HG02943 (cell line): ENCODE results near the gene PRKAG3.
"Not testable (repeated sequence)": the region's sequence is repeated elsewhere in the genome, so short reads cannot be mapped to it uniquely, and the experiment has no call there.

ENCODE experiments used
- ATAC-seq: cut with Tn5 transposase; IDR thresholded peaks from one replicate; pipeline ENCODE4 v1.9.1; 2021; ENCODE audit warnings: mild to moderate bottlenecking, low read depth, moderate library complexity; ENCODE audit not compliant: unreplicated experiment

PRKAG3 gene

DNA sequence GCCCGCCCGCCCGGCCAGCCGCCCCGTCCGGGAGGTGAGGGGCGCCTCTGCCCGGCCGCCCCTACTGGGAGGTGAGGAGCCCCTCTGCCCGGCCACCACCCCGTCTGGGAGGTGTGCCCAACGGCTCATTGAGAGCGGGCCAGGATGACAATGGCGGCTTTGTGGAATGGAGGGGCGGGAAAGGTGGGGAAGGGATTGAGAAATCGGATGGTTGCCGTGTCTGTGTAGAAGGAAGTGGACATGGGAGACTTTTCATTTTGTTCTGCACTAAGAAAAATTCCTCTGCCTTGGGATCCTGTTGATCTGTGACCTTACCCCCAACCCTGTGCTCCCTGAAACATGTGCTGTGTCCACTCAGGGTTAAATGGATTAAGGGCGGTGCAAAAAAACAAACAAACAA is 15.4 kb upstream of the PRKAG3 start:
- ATAC-seq: not testable (repeated sequence)

DNA sequence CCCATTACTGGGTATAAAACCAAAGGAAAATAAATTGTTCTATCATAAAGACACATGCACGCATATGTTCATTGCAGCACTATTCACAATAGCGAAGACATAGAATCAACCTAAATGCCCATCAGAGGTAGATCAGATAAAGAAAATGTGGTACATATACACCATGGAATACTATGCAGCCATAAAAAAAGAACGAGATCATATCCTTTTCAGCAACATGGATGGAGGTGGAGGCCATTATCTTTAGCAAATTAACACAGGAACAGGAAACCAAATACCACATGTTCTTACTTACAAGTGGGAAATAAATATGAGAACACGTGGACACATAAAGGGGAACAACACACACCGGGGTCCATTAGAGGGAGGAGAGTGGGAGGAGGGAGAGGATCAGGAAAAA is 12.7 kb upstream of the PRKAG3 start:
- not testable (repeated sequence) for ATAC-seq

DNA sequence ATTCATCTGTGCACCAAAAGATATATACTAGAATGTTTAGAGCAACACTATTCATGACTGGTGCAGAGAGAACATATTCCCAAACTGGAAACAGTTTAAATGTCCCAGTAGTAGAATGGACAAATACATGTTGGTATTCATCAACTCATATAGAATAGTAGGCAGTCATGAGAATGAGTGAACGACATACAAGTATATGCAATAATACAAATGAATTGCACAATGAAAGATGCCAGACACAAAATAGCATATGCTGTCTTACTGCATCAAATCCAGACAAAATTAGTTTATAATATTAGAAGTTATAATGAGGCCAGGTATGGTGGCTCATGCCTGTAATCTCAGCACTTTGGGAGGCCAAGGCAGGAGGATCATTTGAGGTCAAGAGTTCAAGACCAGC is 8.3 kb upstream of the PRKAG3 start:
- ATAC-seq: no peak

DNA sequence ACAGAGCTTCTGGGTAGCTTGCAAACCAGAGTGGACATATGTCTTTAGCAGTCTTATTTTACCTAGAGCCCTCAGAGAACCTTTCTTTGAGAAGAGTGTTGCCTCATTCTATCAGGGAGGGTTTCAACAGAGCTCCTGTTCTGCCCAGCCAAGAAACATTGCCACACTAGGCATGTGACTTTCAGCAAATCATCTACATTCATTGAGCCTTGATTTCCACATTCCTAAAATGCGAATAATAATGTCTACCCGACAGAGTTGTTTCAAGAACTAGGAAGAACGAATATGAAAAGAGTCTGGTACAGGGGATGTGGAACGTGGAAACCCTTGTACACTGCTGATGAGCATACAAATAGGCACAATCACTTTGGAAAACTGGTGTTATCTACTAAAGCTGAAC is 7.8 kb upstream of the PRKAG3 start:
- no peak for ATAC-seq

DNA sequence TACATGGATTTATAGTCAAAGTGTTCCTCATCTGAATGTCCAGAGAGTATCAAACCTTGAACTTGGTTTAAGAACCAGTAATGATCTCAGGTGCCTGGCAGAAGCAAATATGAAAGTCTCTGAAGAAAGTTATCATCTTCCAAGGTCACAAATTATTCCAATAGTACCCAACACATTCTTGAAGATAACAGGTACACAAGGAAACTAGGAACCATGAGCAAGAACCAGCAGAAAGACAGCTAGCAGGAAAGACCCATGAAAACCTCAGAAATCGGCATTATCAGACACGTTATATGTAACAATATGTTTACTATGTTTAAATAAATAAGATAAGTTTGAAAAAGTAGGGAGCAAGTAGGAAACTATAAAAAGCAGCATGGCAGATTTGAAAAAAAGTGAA is 5.9 kb upstream of the PRKAG3 start:
- no peak for ATAC-seq

DNA sequence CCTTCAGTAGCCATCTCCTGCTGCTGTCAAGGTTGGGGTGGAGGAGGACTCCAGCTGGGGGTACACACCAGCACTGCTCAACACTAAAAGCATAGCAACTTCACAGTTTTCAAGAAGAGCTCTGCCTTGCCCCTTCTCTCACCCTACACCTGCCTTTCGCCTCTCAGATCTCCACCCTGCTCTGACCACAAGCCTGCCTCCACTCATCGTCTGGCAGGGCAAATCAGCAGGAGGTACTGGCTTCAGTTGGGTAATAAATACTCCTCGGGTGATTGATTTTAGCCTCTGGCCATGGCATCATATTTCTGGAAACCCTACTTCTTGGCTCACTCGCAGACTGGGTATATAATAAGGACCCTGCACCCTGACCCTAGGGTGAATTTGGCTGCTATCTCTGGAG is 3.1 kb upstream of the PRKAG3 start:
- ATAC-seq: no peak

DNA sequence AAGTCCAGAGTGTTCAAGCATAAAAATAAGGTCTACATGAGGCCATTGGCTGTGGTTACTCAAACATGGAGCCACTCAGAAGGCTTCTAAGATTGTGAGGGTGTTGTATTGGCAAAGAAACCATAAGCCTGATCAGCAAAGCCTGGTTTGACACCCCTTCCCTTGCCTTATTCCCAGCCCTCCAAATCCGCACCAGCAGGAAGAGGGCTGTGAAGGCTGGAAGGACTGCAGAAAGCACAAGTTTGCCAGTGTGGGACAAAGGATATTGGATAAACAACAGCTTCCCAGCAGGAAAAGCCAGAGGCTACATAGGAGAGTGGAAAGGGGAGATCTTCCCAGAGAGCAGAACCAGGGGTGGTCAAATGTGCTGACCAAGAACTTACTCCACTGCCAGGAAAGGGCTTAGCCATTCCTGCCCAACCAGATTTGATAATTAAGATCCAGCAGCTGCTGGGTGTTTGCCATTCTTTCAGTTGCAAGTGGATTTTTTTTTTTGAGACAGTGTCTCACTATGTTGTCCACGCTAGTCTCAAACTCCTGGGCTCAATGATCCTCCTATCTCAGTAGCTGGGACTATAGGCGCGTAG is 1.5 kb upstream of the PRKAG3 start:
- no peak for ATAC-seq

DNA sequence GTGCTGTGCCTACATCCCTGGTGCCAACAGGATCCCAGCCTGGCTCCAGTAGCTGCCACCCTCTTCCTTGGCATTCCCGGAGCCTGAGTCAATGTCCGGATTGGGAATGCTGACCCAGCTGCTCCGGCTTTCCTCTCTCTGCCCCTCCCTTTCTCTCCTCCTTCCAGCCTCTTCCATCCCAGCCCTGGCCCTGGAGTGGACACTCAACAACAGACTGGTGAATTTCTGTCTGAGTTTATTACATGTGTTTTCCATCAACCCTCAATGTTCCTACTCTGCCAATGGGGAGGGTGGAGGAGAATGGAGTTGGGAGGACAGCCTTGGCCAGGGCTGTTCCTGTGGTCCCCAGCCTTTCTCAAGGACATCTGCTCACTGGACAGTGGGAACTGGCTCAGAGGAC is 917 bp upstream of the PRKAG3 start:
- no peak for ATAC-seq

DNA sequence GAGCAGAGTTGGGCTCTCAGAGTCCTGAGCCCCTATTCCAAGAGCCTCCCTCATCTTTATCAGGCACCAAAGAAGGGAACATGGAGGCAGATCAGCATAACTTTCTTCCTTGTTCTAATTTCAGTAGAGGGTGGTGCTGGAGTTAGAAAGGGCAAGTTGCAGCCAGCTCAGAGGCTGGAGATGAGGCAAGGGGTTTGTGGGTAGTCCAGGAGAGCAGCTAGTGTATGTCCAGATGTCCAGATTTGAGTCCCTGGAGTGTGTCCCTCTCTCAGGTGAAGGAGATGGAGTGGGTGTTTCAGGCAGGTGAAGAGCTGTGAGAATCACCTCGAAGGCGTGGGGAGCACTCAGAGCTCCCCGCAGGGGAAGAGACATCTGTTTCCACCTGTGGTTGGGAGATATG is 478 bp upstream of the PRKAG3 start:
- ATAC-seq: no peak

DNA sequence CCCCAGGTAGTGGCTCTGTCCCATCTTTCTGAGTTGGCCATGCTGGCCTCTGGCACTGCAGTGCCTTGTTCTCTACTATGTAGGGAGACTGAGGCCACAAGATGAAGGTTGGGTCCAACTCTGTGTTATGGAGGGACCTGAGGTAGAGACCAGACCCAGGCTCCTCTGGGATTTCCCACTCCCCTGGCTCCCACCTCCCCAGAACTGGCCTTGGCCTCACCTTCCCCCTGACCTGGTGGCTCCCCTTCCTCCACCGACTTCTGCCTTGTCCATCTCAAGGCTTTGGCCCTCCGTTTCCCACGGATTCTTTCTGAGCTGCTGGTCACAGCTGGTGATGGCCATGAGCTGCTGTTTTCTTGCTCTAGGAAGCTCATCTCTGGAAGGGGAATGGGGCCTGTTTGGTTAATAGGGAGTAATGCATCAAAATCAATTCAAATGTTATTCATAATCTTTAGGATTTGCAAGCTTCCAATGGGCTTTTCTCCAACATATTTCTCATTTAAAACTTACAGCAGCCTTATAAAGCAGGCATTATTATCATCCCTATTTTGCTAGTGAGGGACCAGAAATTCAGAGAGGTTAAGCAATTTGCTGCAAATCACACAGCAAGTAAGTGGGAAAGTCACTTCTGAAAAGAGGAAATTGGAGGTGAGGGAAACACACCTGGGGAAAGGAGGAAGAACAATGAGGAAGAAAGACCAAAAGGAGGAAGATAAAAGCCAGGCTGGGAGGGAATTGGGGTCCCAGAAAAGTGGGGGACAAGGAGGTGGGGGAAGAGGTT is 887 bp downstream of the PRKAG3 start:
- no peak for ATAC-seq

DNA sequence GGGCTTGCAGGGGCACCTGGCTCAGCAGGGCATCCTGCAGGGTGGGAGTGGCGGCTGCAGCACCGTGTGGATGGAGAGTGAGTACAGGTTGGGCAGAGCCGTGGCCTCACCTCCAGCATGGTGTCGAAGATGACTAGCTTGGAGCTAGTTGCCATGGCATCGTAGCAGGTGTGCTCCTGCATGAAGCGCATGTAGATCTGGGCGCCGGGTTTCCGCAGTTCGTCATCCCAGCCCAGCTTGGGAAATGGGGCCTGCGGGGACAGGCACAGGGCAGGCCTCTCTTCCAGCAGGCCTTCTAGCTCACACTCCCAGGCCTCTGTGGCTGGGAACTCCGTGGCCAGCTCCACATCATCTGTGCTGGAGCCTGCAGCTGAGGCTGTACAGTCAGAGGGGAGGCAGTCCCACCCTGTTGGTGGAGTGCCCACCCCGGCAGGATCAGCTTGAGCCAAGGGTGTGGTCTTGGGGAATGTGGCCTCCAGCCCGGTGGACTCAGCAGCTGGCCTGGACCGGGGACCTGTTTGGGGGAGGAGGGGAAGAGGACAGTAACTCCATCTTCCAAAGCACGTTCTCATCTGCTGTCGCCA is 1.6 kb downstream of the PRKAG3 start:
- ATAC-seq: no peak

DNA sequence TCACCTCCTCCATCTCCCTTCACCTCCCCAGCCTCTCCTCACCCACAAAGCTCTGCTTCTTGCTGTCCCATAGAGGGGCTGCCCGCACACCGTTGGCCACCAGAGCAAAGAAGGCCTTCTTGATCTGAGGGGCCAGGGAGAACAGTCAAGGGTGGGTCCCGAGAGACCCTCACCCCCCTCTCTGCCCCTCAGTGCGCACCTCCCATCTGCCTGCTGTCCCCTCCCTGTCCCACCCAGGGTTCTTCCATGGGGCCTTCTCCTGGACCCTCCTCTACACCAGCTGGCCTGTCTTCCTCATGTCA is 3.2 kb downstream of the PRKAG3 start:
- no peak for ATAC-seq

DNA sequence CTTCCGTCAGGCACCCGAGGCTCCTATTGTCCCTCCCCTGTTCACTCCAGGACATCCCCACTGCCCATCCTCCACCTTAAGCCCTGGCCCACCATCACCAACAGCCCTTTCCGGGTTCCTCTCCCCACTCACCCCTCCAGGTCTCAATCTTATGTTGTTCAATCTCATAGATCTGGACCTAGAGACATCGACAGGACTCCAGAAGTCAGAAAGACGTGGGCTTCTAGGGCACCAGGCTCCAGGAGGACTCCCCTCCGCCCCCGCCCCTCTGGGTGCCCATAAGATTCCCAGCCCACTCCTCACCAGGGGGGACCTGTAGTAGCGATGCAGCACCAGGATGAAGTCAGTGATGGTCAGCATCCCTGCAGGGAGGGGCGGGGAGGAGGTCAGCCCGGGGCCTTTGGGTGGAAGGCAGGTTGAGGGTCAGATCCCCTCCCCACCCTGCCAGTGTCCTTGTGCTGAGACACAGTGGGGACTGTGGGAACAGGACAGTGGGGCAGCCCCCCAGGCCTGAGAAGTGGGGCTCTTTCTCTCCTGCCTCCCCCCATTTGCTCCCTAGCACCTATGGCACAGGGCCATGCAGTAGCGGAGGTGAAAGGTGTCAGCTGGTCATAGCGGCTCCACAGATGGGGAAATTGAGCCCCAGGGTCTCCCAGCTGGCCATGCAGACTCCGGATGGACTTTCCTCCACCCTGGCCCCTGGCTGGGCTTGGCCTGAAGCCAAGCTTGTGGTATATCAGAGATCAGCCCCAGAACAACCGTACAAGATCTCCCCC is 3.7 kb downstream of the PRKAG3 start:
- no peak for ATAC-seq

DNA sequence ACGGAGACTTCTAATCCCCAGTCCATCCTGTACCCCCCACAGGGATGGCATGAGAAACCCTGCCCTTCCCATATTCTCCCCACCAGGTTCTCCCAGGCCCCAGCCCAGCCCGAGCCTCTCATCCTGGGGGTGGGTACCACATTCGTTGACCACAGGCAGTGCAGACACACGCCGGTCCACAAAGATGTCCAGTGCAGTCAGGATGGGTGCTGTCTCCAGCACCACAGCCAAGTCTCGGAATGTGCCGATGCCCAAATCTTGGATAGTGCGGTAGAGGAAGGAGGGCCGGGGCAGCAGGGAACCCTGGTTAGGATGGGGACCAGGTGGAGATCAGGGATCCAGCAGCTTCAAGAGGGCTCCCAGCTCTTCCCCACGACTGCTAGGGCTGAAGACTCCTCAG is 4.8 kb downstream of the PRKAG3 start:
- ATAC-seq: no peak

DNA sequence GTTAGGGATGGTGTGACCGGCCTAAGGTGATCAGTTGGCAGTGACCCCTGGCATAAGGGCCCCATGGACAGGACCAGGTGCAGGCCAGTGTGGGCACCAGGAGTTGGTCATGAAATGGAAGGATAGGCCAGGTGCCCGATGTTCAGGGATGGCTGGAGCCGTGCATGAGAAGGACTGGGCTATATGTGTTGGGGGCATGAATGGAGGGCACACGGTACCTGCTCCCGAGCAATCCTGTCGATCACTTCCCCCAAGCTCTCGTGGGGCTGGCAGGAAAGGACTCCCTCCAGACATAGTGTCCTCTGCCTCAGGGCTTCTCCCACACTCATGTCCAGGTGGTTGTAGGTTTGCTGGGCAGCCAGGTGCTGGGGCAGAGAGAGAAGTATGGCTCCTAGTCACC is 7.6 kb downstream of the PRKAG3 start:
- no peak for ATAC-seq

DNA sequence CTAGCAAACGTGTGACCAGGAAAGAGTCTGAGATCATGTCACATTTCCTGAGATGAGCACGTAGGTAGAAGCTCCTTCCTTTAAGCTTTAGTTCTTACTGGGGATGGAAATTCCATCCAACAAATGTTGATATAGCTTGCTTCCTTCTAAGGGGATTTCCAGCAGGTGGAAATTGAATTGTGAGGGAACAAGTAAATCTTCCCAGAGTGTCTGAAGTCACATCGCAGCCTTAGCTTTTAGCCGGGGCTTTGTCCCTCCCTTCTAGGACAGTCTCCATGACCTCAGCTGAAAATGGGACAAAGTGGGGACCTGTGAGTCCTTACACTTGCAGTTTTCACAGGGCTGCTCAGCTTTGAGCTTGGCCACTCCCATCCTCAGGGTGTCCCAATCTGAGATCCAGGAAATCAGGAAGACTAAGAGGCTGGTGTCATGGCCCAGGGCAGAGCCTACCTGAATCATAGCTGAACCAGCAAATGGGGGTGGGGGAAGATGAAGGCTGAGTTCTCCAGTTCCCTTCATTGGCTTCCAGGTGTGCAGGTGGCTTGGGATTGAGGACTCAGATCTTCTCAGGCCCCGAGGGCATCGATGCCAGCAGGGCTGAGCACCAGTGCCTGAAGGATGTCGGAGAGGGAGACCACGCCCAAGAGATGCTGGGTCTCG is 8.3 kb downstream of the PRKAG3 start:
- ATAC-seq: no peak

DNA sequence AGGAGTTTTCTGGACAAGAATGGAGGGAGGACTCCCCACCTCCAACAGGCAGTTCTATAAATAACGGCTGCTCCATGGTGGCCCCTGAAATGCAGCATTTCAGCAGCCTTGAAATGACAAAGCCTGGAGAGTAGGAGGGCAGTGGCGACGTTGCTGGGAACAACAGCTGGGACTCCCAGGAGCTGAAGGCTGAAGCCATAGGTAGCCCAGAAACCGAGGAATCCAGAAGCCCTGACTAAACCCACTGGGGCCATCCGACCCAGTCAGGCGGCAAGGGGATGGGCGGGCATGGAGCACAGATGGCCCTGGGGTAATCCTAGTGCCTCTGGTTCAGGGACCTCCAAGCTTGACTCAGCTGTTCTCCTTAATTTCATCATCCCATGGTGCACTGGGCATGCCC is 9.0 kb downstream of the PRKAG3 start:
- ATAC-seq: no peak

DNA sequence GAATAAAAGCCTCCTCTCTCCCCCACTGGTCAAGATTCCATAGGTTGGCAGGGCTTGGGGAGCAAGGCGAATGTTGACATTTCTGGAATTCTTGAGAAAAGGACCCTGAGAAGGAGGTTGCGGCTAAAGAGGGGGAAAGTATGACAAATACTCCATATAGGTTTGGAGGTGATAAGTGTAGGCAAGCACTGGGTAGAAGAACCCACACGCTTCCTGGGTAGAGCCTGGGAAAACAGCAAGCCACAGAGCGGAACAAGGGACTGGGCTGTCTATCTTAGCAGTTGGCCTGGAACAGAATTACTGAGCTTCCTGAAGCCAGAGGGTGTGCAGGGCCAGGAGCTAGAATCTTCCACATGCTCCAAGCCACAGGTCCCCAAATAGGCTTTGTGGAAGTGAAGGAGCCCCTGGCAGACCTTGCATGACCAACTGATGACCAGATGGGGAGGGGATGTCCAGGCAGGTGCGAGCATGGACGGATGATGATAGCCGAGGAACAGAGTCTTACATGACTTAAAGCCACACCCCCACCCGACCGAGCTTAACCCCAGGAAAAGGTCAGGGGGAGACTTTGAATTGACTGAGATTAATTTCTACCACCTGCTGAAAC is 9.9 kb downstream of the PRKAG3 start:
- ATAC-seq: no peak

DNA sequence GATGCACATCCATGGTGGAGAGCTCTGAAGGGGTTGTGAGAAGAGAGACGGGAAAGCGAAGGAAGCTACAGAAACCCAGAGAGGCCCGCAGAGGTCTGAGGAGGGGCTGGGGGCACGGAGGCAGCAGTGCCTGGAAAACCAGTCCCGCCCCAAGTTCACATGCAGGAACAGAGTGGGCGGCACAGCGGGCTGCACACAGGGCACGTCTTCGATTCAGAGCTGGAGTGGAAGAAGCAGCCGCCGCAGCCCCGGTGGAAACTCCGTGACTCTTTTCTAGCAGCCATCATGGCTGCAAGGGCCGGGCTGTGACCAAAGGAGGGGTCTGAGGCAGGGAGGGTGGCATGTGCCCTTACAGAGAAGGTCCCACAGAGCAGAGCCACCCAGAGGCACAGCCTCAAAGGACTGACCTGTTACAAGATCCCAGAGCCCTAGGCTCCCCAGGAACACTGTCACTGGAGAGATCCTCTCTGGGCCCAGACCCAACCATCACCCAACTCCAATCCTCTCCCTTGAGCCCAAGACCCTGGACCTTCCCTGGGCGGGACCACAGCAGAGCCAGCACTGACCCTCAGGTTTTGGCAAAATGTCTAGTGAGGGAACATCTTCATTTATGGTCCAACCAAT is 10.7 kb downstream of the PRKAG3 start:
- ATAC-seq: no peak

DNA sequence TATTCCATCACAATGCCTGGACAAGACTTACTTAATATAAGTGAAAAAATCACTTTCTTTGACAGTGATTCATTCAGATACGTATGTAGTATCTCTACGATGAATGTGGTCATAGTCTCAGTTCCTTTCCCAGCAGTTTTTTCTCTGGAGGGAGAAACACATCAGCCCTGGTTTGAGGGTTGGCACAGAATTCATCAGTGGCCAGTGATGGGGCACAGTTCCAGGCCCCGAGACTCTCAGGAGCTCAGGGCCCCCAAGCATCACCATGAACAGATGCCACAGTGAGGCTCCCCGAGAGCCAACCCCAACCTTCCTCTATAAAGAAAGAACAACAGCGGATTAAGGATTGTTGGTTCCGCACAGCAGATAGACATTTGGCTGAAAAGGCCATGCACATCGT is 12.5 kb downstream of the PRKAG3 start:
- no peak for ATAC-seq
